Keratinocyte (primary cell): ENCODE data around the gene LIPT2. TPM values are rescaled to one million over a fixed set of nuclear protein-coding genes. Genes with fewer than 3 reads are reported as not detected.
A peak's percentile ranks its signal among the peaks of the same experiment; 100 is the strongest.

Experiments
- DNase-seq: peaks from one replicate; pipeline ENCODE4 v3.0.0-alpha.2; 2011; ENCODE audit warnings: low read depth, missing footprints, low spot score
- FAIRE-seq: peaks from 2 replicates; lab custom pipeline; 2011; peaks lifted over from hg19 to GRCh38; lab: Jason Lieb, UNC
- H2AFZ ChIP-seq: 2 replicates; pipeline ENCODE4 v1.6.0; 2012; ENCODE audit warnings: low read length, control low read depth, inconsistent platforms; ENCODE audit not compliant: control insufficient read depth
- H3K27ac ChIP-seq: 2 replicates; pipeline ENCODE4 v1.5.1; 2011; ENCODE audit warnings: low read length; ENCODE audit not compliant: control insufficient read depth, insufficient read depth
- H3K27me3 ChIP-seq: 3 replicates; pipeline ENCODE4 v1.6.0; 2011; ENCODE audit warnings: low read length; ENCODE audit not compliant: control insufficient read depth, insufficient read depth; ENCODE audit errors: extremely low read depth
- H3K36me3 ChIP-seq, 2 experiments: 2 replicates in 1 of 2; 3 replicates in 1 of 2; pipeline ENCODE4 v1.5.1; 2011; ENCODE audit warnings: low read length in 2 of 2, mild to moderate bottlenecking in 1 of 2; ENCODE audit not compliant: control insufficient read depth in 2 of 2, insufficient read depth in 2 of 2; ENCODE audit errors: extremely low read depth in 1 of 2
- H3K4me1 ChIP-seq: 3 replicates; pipeline ENCODE4 v1.5.1; 2011; ENCODE audit warnings: low read length; ENCODE audit not compliant: control insufficient read depth, insufficient read depth; ENCODE audit errors: extremely low read depth
- H3K4me2 ChIP-seq: 3 replicates; pipeline ENCODE4 v1.6.0; 2011; ENCODE audit warnings: low read depth, low read length; ENCODE audit not compliant: control insufficient read depth, insufficient read depth; ENCODE audit errors: extremely low read depth
- H3K4me3 ChIP-seq, 3 experiments: fragments of 200-600 bp in 1 of 3; sonication (generic) in 1 of 3; 2 replicates in 2 of 3; 3 replicates in 1 of 3; pipeline ENCODE4 v1.5.1; 2011 to 2016; ENCODE audit warnings: low read length in 3 of 3, mild to moderate bottlenecking in 3 of 3, control low read depth in 2 of 3, inconsistent platforms in 1 of 3, low read depth in 1 of 3, mixed read lengths in 1 of 3, mixed run types in 1 of 3, moderate library complexity in 1 of 3; ENCODE audit not compliant: control insufficient read depth in 2 of 3, insufficient read depth in 2 of 3; ENCODE audit errors: extremely low read depth in 1 of 3
- H3K79me2 ChIP-seq: 2 replicates; pipeline ENCODE4 v1.6.0; 2012; ENCODE audit warnings: low read length; ENCODE audit not compliant: control insufficient read depth, insufficient read depth
- H3K9ac ChIP-seq: 3 replicates; pipeline ENCODE4 v1.6.0; 2011; ENCODE audit warnings: low read length; ENCODE audit not compliant: control insufficient read depth, insufficient read depth; ENCODE audit errors: extremely low read depth
- H3K9me1 ChIP-seq: 3 replicates; pipeline ENCODE4 v1.6.0; 2011; ENCODE audit warnings: low read length; ENCODE audit not compliant: control insufficient read depth, insufficient read depth; ENCODE audit errors: extremely low read depth
- H3K9me3 ChIP-seq: 2 replicates; pipeline ENCODE4 v1.5.1; 2012; ENCODE audit warnings: low read depth, low read length; ENCODE audit not compliant: control insufficient read depth
- H4K20me1 ChIP-seq: 3 replicates; pipeline ENCODE4 v1.6.0; 2011; ENCODE audit warnings: low read length; ENCODE audit not compliant: control insufficient read depth, insufficient read depth; ENCODE audit errors: extremely low read depth
- CTCF ChIP-seq, 3 experiments: IDR thresholded peaks in 1 of 3; conservative IDR thresholded peaks in 1 of 3; optimal IDR thresholded peaks in 1 of 3; 2 replicates in 2 of 3; 3 replicates in 1 of 3; pipeline versions ENCODE3 to v1.5.1; 2011; ENCODE audit warnings: low read length in 3 of 3, mild to moderate bottlenecking in 3 of 3, moderate library complexity in 2 of 3, control low read depth in 1 of 3, inconsistent platforms in 1 of 3; ENCODE audit not compliant: insufficient read depth in 2 of 3; ENCODE audit errors: extremely low read depth in 1 of 3
- EZH2 ChIP-seq: IDR thresholded peaks from one replicate; pipeline ENCODE4 v1.6.1; 2012; ENCODE audit warnings: inconsistent platforms, mild to moderate bottlenecking, low read length, moderate library complexity
- dilution Hi-C: fragments of 300-500 bp; cut with MboI; formaldehyde crosslinking; loops from one replicate; pipeline ENCODE4 v1.7.0; 2020; ENCODE audit warnings: low sequenced_read_pairs; ENCODE audit not compliant: extremely low pct_ligation_motif_present
- polyA plus RNA-seq, 5 experiments: library from polyadenylated mRNA; depleted of rRNA in 3 of 5; stranded (reverse) in 3 of 5; stranded (forward) in 1 of 5; unstranded in 1 of 5; fragments of >200 nt; gene quantifications; 1 replicate in 1 of 5; 2 replicates in 3 of 5; 3 replicates in 1 of 5; pipeline versions ENCODE4 v1.2.1 to v1.2.3, GENCODE V29; 2011 to 2012; ENCODE audit warnings: missing spikeins in 2 of 5, low read depth in 1 of 5, low replicate concordance in 1 of 5

Gene LIPT2
- polyA plus RNA-seq, 1 donor (not counting 4 experiments of a cell fraction or from before 2014, with no cell fraction given): 2.3 TPM

DNA sequence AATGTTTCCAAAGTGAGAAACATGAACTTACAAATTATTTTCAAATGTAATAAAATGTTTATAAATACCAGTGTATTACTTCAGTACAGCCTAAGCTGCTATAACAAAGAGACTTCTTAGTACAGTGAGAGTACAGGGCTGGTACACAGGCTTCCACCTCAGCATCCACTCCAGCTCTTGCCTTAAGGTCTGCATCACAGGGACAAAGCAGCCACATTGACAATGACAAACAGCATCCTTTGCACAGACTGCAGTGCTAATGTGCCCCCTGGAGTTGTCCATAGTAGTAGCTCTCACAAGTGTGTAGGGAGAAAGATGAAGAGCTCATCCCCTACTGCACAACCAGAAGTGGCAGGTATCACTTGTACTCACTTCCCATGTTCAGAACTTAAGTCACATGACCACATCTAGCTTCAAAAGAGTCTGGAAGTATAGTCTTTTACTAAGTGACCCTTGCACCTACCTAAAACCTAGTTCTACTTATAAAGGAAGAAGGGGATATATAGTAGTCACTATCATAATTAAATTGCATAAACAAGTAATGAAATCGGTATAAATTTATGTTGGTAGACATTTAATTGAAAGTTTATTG lies 10.7 kb upstream of the LIPT2 start:
- TF ChIP-seq EZH2 (no peak), CTCF (optimal IDR thresholded peaks at IDR 0.05 in 1 of 3, IDR thresholded peaks at IDR 0.05 in 1 of 3, conservative IDR thresholded peaks at IDR 0.05 in 1 of 3; ENCODE audit: extremely low read depth in 1 of 3, insufficient read depth in 2 of 3, low read length in 3 of 3) (no peak)
- Histone ChIP-seq H2AFZ (no peak overlapping the region), H3K27me3 (no peaks in the 10 kb centered on the region), H3K79me2 (no peaks in the 10 kb centered on the region), H4K20me1 (no peaks in the 10 kb centered on the region), H3K9me3 (no peaks in the 10 kb centered on the region), H3K4me1 (peaks cover 8% of the 10 kb centered on the region), H3K4me3 (no peak overlapping the region), H3K36me3 (no peaks in the 10 kb centered on the region), H3K9ac (no peak overlapping the region), H3K4me2 (peak overlapping the region; percentile 73), H3K9me1 (no peaks in the 10 kb centered on the region), H3K27ac (peak overlapping the region; percentile 86)
- dilution Hi-C loops: no loop called here
- no peak for DNase-seq
- peak; percentile 26 for FAIRE-seq

- Histone ChIP-seq H3K9ac (no peak overlapping the region), H2AFZ (no peak overlapping the region), H4K20me1 (no peaks in the 10 kb centered on the region), H3K36me3 (no peaks in the 10 kb centered on the region), H3K4me1 (peaks cover 9% of the 10 kb centered on the region), H3K4me2 (no peak overlapping the region), H3K9me3 (no peaks in the 10 kb centered on the region), H3K27ac (no peak overlapping the region), H3K79me2 (no peaks in the 10 kb centered on the region), H3K4me3 (no peak overlapping the region), H3K9me1 (no peaks in the 10 kb centered on the region), H3K27me3 (no peaks in the 10 kb centered on the region)
- dilution Hi-C loops: loop anchor here (5.0 kb wide), 1 partner anchor 52 kb away; no protein-coding TSS in a partner anchor
- no peak for TF ChIP-seq CTCF (optimal IDR thresholded peaks at IDR 0.05 in 1 of 3, IDR thresholded peaks at IDR 0.05 in 1 of 3, conservative IDR thresholded peaks at IDR 0.05 in 1 of 3; ENCODE audit: extremely low read depth in 1 of 3, insufficient read depth in 2 of 3, low read length in 3 of 3)
- TF ChIP-seq EZH2: no peak
- FAIRE-seq: no peak
- no peak for DNase-seq
These were observed 1.4 kb upstream of the LIPT2 start for GRCh38 chr11:74494916-74495315.
